DMS53 treated with DMSO at 0.1 percent for 48 hours (cell line): ENCODE data around the gene NCKAP1.

Experiments
- DNase-seq: peaks from one replicate; lab custom pipeline; 2025; ENCODE audit not compliant: unreplicated experiment; lab: John Stamatoyannopoulos, UW

Gene NCKAP1

DNA sequence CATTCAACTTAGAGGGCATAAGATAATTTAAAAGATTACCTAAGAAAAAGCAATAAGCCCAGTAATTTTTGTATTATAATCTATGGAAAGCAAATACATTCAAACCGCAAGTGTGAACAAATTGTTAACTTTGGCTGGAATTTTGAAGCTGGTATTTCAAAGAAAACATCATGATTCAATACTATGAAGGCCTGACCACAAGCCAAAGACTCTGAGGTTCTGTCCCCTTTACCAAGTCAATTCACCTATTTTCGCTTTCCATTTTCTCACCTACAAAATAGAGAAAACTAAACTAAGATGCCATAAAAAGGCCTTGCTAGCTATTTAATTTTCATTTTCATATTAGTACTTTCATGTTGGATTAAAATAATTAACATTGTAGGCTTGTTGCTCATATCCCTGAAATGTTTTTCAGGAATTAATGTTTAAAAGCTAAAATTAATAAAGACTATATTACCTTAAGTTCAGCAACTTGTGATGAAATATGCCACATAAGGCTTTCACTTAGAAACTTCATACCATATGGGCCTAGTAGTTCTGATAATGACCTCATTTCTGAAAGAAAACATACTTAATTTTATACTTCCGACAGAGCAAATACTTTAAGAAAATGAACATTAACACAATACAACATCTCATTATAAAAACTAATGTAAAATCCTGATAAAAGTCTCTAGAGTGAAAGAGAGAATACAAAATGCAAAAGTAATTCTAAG is 86.2 kb downstream of the NCKAP1 start:
- no peak for DNase-seq

DNA sequence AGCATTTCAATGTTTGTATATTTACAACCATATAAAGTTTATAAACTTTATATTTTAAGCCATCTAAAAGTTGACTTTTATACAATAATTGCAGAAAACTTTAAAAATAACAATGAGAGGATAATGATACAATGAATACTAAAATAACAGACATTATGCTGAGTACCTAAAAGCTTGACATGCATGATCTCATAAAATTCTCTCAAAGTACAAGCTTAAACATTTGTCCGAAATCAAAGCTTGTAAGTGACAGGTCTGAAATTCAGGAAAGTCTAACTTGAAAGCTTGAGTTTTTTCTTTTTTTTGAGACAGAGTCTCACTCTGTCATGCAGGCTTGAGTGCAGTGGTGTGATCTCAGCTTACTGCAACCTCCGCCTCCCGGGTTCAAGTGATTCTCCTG is 87.7 kb downstream of the NCKAP1 start:
- no peak for DNase-seq

DNA sequence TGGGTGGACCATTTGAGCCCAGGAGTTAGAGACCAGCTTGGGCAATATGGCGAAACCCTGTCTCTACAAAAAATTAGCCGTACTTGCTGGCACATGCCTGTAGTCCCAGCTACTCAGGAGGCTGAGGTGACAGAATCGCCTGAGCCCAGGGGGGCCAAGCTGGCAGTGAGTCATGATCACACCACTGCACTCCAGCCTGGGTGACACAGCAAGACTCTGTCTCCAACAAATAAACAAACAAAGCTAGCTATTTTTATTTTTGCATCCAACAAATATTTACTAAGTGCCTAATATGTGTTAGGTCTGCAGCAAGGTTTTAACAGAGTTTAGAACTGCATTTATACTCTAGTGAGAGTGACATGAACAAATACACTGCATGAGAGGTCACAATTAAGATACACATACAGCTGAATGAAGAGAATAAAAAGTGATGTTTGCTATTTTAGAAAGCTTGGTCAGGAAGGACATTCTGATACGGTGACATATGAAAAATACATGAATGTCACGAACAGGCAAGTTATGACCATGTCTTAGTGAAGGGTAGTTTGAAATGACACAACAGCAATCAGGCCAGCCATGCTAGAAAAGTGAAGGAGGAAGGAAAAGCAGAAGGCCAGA is 88.6 kb downstream of the NCKAP1 start:
- DNase-seq, result no peak

DNA sequence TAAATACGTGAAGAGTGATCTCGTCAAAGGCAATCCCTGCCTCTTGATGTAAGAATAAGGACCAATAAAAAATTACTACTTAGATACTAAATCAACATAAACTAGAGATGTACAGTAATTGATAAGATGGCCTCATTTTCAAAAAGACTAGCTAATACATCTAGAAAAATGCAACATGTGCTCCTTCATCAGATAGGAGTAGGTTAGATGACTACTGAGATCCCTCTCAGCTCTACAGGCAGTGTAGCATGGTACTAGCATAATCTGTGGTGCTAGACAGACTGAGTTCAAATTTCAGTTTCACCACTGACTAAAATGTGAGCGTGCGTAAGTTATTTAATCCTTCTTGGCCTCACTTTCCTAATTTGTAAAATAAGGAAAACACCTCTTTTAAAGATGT is 89.2 kb downstream of the NCKAP1 start:
- DNase-seq, result no peak

DNA sequence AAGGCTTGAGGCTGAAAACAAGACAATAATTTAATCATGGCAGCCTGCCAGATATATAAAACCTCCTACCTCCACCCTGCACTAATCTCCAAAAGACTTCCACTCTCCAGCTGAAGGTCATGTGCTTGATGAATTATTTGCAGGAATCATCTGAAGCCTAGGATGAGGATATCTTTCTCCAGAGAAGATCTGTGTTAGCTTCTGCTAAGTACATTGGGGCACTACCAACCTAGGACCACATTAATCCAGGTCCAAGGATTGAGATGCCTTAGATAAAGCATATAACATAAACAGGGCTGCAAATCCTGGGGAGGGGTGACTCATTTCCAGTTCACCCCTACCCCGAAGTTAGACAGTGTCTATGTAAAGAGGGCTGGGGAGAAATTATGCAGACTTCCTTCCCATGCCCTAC is 91.3 kb downstream of the NCKAP1 start:
- DNase-seq, result no peak

DNA sequence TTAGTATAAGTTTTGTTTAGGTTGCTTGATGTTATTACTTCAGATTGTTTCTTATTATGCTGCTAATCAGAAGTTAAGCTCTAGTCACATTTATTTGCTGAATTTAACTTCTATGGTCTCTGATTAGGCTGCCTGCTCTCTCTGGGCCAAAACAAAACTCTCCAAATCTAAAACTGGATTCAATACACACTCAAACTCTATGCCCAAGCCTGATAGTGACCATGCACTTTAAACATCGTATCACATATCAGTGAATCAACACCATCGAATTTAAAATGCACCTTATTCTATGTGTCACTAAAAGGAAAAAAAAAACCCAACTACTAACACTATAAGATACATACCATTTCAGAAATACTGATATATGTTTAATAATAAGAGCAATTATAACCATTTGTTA is 94.9 kb downstream of the NCKAP1 start:
- no peak for DNase-seq

DNA sequence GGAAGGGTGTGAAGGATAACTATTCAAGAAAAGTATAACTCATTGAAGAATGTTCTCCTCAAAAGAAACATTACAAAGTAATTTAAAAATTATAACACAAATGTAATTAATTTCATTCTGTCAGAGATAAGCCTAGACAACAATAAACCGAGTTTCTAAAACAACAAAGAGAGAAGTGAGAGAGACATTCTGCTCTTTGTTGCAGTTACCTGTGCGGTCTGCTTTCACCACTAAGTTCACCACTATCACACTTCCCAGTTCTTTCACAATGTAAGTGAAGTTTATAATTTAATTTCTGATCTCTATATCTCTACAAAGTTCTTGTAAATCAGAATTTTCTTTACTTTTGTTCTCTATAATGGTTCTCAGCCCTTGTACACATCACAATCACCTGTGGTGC is 95.5 kb downstream of the NCKAP1 start:
- DNase-seq, result no peak

DNA sequence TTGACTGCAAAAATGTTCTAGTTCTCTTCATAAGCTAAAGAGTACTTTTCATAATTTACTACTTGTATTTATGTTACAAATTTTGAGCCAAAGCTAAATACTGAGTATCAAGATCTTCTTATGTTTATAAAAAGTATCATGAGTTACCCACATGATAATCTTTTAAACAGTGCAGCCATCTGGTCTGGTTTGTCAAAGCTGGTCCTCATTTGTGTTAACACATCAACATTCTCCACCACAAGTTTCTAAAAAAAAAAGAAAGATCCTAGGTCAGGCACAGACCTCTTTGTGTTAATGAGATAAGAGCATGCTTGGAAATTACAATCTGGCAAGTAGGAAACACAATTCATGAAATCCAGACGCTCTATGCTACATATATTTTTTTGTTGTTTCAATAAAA is 96.3 kb downstream of the NCKAP1 start:
- DNase-seq, result no peak

DNA sequence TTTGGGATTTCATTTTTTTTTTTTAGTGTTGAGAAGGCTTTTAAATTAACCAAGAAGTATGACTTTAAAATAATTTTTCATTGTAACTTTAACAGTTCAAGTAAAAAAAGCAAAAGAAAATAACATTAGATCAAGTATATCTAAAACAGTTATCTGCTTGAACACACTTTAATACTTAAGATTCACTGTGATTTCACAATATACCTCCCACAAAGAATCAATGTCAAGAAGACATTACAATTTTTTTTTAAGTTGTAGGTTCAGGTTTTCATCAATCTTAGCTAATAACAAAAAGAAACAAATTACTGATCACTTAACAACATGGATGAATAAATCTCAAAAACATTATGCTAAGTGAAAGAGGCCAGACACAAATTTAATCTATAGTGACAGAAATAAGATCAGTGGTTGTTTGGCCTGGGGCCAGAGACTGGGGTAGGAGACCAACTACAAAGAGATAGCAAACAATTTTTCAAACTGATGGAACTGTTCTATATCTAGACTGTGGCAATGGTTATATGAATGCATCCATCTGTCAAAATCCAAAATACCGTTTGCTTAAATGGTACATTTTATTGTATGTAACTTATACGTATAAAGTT is 97.0 kb downstream of the NCKAP1 start:
- DNase-seq, result no peak

DNA sequence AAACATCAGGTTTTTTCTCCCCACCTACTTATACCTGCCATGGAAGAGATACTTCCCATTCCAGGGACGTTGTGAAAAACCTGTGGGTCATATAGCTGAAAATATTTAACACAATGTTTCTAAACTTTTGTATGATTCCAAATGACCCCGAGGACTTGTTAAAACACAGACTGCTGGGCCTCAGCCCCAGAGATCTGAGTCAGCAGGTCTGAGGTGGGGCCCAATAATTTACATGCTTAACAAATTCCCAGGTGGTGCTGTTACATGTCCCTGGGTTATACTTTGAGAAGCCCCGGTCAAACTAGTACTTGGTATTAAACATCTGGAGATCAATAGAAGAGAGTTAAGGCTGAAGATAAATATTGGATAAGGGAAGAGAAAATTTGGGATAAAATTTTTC is 100.4 kb downstream of the NCKAP1 start:
- no peak for DNase-seq

DNA sequence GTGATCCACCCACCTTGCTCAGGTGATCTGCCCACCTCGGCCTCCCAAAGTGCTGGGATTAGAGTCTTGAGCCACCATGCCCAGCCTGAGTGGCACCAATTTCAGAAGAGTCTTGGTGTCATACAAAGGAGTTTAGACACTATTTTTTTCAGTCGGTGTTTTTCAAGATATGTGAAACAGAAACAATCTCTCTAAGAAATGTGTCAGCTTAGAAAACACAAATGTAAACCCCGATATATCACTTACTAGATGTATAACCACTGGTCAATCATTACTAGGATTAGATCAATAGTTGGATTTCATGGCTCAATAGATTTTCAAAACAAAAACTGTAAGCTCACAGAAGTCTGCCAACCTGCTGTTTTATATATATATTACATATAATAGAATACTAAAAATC is 104.6 kb downstream of the NCKAP1 start:
- no peak for DNase-seq

DNA sequence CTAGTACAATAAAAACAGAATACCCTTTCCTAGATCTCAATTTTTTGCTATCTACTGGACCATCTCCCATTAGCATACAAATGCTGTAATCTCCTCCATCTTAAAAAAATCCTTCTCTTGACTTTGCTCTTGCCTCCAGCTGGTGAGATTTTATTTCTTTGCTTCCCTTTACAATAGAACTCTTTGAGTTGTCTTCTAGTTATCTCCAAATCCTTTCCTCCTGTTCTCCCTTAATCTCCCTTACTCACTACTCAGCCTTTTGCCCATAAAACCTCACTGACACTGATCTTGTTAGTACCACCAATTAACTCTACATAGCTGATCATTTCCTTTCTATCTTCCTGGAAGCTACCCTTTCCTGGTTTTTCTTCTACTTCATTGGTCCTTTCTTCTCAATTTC is 108.3 kb downstream of the NCKAP1 start:
- no peak for DNase-seq

DNA sequence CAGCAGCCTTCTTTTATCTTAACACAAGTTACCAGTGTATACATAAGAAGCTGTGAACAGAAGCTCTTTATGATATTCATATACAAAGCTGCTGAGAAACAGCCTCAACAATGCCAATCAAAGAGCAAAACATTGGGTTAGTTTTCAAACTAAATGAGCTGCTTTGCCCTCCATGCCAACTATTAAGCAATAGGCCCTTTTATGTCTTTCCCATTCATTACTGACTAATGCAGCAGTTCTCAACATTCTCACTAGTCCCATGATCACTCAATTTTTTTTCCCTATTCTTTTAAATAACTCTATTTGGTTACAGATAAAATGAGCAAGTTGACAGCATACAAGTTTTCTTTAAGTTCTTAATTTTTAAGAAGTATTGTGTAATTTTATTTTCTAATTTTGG is 114.0 kb downstream of the NCKAP1 start:
- no peak for DNase-seq

DNA sequence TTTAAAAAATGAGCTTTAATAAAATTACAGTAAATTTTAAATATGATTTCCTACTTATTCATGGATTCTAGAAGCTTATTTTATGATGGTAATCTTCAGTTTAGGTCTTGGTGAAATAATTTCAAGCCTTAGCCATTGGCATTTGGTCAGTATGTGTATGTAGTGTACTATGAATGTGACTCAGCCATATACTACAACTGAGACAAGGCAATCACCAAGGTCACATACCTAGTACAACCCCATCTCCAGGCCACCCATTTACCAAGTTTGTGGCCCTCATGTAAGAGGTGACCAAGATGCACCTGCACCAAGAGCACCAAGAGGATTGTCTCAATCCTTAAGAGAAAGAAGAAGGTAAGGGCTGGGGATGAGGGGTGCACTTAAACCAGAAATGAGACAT is 117.0 kb downstream of the NCKAP1 start:
- no peak for DNase-seq

DNA sequence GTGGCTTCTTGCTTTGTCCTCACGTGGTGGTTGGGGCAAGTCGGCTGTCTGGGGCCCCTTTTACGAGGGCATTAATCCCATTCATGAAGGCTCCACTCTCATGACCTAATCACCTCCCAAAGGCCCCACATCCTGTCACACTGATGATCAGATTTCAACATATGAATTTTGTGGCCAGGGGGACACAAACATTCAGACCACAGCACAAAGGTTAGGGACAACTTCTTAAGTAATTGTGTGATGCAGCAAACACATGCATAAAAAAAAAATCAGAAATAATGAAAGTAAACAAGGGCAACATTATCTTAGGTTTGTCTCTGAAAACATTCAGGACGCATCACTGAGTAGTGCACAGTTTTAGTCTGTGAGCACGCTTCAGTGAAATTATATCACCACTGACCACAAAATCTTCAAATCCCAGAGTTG is 117.6 kb downstream of the NCKAP1 start:
- DNase-seq, result no peak

DNA sequence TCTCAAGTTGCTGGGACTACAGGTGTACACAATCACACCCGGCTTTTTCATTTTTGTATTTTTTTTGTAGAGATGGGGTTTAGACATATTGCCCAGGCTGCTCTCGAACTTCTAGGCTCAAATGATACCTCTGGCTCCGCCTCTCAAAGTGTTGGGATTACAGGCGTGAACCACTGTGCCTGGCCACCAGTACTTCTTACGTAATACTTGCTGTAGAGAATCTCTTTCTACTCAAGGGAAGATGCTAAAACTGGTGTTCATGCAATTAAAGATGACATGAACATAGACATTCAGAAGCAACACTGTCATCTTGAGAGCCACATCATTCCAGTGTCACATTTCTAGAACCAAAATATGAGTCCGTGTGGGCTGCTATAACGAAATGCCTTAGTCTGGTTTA is 118.2 kb downstream of the NCKAP1 start:
- no peak for DNase-seq

DNA sequence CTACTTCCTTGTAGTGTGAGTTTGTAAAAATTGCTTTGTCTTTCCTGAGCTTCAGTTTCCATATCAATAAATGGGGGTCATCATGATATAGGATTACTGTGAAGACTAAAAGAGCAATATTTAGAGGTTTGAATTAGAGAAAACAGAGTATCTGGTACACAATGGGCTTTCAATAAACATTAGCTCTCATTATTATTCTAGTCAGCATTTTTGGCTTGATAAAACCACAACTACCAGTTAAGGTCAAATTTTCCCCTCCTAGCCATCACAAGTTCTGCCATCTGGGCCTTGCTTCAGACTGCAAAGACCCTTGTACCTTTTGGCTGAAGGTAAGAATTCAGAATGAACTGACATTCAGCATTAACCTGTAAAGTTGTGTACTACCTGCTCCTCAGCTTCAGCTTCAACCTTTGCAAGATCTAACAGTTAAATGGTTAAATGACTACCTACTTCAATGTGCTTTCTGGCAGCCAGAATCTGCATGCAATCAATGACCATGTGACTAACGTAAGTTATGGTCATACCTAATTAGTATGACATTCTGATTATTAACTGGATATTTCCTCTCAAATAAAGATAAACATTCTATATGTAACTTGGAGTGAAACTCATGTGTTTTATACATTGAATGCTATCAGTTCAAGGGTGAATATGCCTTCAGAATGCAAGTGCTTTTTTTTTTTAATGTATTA is 119.2 kb downstream of the NCKAP1 start:
- no peak for DNase-seq

DNA sequence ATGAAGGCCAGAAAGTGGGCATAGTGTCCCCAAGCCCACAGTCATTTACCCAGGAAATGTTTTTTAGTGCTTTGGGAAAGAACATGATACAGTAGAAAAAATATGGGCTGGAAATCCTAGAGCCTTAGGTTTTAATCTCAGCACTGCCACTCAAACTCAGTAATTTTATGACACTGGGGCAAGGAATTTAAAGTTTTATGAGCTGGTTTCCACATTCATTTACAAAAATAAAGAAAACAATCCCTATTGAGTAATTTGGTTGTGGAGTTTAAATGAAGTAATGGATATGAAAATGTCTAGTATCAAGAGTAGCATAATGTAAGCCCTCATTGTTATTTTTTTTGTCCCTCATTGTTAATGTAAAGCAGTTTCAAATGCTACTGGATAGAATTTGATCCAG is 120.3 kb downstream of the NCKAP1 start:
- DNase-seq, result no peak

DNA sequence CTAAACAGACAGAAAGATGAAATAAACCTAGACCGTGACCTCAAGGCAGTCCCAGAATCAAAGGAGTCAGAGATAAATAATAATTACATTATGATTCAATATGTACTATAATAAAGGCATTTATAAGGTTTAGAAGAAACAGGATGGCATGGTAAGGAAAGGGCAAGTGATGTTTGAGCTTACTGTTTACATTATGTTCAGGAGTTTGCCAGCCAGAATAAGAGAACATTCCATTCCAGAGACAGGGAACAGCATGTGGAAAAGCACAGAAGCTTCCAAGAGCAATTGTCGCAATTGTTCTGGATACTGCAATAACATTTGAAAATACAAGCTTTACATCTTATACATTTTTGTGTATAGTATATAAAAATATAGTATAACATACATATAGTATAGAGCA is 121.8 kb downstream of the NCKAP1 start:
- DNase-seq, result no peak

DNA sequence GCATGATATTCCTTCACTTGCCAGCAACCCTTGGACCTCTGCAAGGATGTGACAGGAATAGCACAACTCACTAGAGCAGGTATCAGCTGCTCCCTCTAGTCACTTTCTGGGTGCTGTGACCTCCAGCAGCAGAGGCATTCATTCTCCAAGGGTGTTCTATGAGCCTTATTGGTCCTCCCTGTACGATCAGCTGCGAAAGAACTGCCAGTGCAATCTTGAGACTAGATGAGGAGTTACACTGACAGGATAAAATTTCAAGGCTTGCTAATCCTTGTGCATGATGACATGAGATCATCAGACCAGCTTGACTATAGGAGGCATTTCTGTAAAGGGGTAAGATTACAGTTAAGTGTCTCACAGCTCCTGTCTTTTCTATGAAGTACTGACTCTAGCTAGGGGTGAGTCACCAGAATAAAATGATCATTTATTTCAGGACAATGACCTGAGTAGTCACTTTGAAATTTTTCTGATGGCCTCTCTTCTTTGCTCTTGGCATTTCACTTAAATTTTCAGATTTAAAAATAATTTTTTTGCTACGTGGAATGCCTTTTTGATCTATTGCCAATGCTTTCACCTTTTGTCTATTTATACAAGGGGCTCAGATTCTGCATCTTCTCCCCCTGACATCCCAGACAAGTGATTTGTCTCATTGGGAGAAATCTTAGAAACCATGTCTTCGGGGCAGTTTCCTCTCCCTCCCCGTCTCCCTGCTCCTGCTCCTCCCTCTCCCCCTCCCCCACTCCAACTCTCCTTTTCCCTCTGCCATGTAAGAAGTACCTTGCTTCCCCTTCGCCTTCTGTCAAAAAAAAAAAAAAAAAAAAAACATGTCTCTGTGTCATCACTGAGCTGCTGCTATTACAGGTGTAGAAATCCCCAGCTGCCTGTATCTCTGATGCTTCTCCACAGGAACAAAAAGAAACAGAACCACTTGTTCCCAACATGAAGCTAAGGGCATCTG is 122.6 kb downstream of the NCKAP1 start:
- DNase-seq, result peak; percentile 42

DNA sequence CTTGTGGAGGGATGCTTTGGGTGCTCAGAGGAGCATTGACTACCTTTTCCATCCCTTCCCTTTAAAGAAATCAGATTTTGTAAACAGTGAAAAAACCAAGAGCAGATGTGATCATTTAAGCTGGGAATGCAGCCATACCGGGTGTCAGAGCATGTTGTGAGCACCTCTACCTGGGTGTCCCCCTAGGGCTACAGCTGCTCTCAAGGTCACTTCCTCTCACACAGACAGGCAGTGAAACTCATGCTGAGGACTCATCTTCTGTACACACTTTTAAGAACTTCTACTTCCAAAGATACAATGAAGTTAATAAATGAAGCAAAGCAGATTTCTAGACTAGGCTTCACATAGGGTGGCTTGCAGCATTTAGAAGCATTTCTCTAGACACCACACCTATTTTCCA is 123.4 kb downstream of the NCKAP1 start:
- no peak for DNase-seq
